Measurements from ENCODE around the gene FBXO30. TPM values are rescaled to one million over a fixed set of nuclear protein-coding genes. Genes with fewer than 3 reads are reported as not detected.

The FBXO30 gene
- total and polyA plus RNA-seq, 9 of the 15 experiments (the other 6 are each of a cell fraction or from before 2014, with no cell fraction given), result 3.6 to 12.8 (median 7.1) TPM

DNA sequence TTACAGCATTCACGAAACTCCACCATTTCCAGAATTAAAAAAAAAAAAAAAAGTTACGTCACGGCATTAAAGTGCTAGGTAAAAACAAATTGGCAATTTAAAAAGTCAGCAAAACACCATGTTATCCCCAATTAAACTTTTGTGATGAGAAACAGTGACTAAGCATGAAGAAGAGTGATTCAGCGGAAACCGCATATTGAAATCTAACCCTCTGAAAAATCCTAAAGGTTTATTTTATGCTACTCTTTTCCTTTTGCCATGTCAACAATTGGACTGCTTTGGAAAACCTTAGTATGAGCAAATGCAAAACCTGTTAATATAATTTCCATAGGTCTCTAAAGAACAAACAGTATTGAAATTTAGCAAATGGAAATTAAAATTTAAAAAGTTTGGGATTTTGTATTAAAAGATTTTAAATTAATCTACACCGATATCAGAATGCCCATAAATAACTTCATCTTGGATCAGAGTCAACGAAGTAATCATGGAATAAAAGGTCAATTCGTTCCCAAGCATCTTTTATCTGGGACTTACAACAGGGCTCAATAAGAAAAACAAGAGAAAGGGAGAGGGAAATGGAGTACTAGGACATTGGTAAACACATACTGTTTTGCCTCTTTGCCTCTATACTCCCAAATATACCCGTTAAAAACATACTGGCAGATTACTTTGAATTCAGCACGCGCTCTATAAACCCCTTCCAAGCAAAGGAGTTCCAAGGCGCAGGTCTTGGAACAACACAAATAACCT lies 1.1 kb downstream of the FBXO30 start (continued):
- TF ChIP-seq, protein P1, sequence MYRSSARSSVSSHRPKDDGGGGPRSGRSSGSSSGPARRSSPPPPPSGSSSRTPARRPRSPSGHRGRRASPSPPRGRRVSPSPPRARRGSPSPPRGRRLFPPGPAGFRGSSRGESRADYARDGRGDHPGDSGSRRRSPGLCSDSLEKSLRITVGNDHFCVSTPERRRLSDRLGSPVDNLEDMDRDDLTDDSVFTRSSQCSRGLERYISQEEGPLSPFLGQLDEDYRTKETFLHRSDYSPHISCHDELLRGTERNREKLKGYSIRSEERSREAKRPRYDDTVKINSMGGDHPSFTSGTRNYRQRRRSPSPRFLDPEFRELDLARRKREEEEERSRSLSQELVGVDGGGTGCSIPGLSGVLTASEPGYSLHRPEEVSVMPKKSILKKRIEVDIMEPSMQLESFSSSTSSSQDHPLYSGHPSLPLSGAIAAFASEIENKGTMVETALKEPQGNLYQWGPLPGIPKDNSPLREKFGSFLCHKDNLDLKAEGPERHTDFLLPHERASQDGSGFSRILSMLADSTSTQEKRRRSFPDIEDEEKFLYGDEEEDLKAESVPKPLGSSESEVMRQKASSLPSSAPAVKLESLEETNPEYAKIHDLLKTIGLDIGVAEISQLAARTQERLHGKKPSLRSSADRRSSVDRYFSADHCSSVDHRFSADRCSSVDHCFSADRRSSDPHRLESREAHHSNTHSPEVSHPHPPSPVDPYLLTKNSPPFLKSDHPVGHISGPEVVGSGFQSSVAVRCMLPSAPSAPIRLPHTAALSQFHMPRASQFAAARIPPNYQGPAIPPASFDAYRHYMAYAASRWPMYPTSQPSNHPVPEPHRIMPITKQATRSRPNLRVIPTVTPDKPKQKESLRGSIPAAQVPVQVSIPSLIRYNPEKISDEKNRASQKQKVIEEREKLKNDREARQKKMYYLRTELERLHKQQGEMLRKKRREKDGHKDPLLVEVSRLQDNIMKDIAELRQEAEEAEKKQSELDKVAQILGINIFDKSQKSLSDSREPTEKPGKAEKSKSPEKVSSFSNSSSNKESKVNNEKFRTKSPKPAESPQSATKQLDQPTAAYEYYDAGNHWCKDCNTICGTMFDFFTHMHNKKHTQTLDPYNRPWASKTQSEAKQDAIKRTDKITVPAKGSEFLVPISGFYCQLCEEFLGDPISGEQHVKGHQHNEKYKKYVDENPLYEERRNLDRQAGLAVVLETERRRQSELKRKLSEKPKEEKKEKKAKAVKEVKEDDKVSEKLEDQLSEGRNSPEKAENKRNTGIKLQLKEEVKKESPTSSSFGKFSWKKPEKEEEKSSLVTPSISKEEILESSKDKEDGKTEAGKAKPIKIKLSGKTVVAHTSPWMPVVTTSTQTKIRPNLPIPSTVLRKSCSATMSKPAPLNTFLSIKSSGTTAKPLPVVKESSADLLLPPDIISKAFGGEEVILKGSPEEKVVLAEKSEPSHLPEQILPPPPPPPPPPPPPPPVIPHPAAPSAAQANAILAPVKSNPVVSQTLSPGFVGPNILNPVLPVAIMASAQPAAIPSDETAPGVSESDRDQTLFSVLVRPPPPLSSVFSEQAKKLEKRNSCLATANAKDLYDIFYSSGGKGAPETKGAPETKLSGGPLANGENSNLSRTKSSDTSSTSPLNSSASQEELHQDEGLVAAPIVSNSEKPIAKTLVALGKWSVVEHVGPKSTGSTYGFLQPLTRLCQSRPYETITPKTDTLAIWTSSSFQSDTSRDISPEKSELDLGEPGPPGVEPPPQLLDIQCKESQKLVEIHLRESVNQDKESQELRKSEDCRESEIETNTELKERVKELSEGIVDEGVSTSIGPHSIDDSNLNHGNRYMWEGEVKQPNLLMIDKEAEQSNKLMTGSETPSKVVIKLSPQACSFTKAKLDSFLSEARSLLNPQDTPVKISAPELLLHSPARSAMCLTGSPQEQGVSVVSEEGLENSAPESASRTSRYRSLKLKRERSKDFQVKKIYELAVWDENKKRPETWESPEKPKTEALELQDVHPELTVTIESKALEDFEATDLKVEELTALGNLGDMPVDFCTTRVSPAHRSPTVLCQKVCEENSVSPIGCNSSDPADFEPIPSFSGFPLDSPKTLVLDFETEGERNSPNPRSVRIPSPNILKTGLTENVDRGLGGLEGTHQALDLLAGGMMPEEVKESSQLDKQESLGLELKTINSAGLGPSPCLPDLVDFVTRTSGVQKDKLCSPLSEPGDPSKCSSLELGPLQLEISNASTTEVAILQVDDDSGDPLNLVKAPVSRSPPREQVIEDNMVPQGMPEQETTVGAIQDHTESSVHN (IDR thresholded peaks at IDR 0.05; ENCODE audit: borderline replicate concordance in 1 of 2, low read depth in 1 of 2), result peak in 1 of 2 experiments; percentile 78; a peak in 2 of 4 replicates
- TF ChIP-seq BRCA1 (IDR thresholded peaks at IDR 0.05), result no peak
- TF ChIP-seq BRCA1 (CRISPR knock-in tag; IDR thresholded peaks at IDR 0.05), result no peak
- no peak for TF ChIP-seq EGR1 (conservative IDR thresholded peaks at IDR 0.05)
- TF ChIP-seq NCOA2 (IDR thresholded peaks at IDR 0.05; ENCODE audit: partially characterized antibody in 2 of 2), result no peak
- TF ChIP-seq GTF2A2 (tag; IDR thresholded peaks at IDR 0.05), result no peak
- TF ChIP-seq HEY1 (CRISPR knock-in tag; IDR thresholded peaks at IDR 0.05; ENCODE audit: borderline replicate concordance), result no peak
- TF ChIP-seq JUND (IDR thresholded peaks at IDR 0.05; ENCODE audit: borderline replicate concordance, low read depth, low read length), result peak; percentile 67
- peak; percentile 62; the same call in 1 of the 3 replicates for TF ChIP-seq JUND (tag; IDR thresholded peaks at IDR 0.05; ENCODE audit: borderline replicate concordance, low read depth, low read length)
- no peak for TF ChIP-seq CBX5 (IDR thresholded peaks at IDR 0.05; ENCODE audit: borderline replicate concordance, low read depth)
- no peak for TF ChIP-seq POLR3A (IDR thresholded peaks at IDR 0.05; ENCODE audit: borderline replicate concordance, extremely low read depth, insufficient read depth, insufficient read length)
- TF ChIP-seq, protein P2, sequence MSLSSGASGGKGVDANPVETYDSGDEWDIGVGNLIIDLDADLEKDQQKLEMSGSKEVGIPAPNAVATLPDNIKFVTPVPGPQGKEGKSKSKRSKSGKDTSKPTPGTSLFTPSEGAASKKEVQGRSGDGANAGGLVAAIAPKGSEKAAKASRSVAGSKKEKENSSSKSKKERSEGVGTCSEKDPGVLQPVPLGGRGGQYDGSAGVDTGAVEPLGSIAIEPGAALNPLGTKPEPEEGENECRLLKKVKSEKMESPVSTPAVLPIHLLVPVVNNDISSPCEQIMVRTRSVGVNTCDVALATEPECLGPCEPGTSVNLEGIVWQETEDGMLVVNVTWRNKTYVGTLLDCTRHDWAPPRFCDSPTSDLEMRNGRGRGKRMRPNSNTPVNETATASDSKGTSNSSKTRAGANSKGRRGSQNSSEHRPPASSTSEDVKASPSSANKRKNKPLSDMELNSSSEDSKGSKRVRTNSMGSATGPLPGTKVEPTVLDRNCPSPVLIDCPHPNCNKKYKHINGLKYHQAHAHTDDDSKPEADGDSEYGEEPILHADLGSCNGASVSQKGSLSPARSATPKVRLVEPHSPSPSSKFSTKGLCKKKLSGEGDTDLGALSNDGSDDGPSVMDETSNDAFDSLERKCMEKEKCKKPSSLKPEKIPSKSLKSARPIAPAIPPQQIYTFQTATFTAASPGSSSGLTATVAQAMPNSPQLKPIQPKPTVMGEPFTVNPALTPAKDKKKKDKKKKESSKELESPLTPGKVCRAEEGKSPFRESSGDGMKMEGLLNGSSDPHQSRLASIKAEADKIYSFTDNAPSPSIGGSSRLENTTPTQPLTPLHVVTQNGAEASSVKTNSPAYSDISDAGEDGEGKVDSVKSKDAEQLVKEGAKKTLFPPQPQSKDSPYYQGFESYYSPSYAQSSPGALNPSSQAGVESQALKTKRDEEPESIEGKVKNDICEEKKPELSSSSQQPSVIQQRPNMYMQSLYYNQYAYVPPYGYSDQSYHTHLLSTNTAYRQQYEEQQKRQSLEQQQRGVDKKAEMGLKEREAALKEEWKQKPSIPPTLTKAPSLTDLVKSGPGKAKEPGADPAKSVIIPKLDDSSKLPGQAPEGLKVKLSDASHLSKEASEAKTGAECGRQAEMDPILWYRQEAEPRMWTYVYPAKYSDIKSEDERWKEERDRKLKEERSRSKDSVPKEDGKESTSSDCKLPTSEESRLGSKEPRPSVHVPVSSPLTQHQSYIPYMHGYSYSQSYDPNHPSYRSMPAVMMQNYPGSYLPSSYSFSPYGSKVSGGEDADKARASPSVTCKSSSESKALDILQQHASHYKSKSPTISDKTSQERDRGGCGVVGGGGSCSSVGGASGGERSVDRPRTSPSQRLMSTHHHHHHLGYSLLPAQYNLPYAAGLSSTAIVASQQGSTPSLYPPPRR (CRISPR knock-in tag; IDR thresholded peaks at IDR 0.05; ENCODE audit: borderline replicate concordance), result no peak

Data from K562 (cell line).